ENCODE measurements around the gene PRMT3.
A peak's percentile ranks its signal among the peaks of the same experiment; 100 is the strongest.

Gene PRMT3

DNA sequence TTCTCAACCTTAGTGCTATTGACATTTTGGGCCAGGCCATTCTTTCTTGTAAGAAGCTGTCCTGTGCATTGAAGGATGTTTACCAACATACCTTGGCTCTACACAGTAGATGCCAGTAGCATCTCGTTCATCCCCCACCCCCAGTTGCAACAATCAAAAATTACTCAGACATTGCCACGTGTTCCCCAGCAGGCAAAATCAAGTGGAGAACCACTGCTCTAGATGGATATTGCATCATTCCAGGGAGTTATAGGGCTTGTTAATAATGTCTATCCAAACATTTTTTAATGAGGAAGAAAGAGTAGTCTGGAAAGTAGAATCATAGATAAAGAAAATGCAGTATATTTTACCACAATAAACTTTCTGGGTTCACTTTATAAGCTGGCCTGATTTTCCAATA is 64.1 kb downstream of the PRMT3 start:
- ChIA-PET CTCF (interaction anchor here (0.6 kb wide), 1 partner anchor 413 kb away, joined by 4 read pairs; no protein-coding TSS in a partner anchor), POLR2A (no interaction called here)
- H3K9me3 ChIP-seq (ENCODE audit: control insufficient read depth, insufficient read depth, low read depth, low read length) = no peaks in the 10 kb centered on the region
- no peaks in the 10 kb centered on the region for H3K4me1 ChIP-seq (ENCODE audit: control insufficient read depth, insufficient read depth, low read length)
- H3K4me3 ChIP-seq (ENCODE audit: low read depth, low read length) = no peak overlapping the region
- H3K36me3 ChIP-seq (ENCODE audit: control insufficient read depth in 2 of 2, insufficient read depth in 1 of 2, low read length in 2 of 2) = peaks cover 0 to 4% of the 10 kb centered on the region in 2 experiments; a peak in 1 of 3 replicates
- TF ChIP-seq ZNF571 (tag by site-specific recombination; IDR thresholded peaks at IDR 0.05) = no peak
- no peak for TF ChIP-seq ZSCAN16 (tag by site-specific recombination; IDR thresholded peaks at IDR 0.05)
- TF ChIP-seq GLIS2 (tag by site-specific recombination; IDR thresholded peaks at IDR 0.05) = no peak
- no peak for TF ChIP-seq ZBTB17 (tag by site-specific recombination; IDR thresholded peaks at IDR 0.05)
- no peak for TF ChIP-seq ZNF174 (tag by site-specific recombination; IDR thresholded peaks at IDR 0.05)
- TF ChIP-seq ZNF2 (tag by site-specific recombination; IDR thresholded peaks at IDR 0.05) = no peak
- TF ChIP-seq ZFP69B (tag by site-specific recombination; IDR thresholded peaks at IDR 0.05) = no peak
- no peak for TF ChIP-seq HOXA7 (CRISPR knock-in tag; IDR thresholded peaks at IDR 0.05; ENCODE audit: borderline replicate concordance)
- no peak overlapping the region for H3K27ac ChIP-seq (ENCODE audit: extremely low read depth, low read depth, low read length)

DNA sequence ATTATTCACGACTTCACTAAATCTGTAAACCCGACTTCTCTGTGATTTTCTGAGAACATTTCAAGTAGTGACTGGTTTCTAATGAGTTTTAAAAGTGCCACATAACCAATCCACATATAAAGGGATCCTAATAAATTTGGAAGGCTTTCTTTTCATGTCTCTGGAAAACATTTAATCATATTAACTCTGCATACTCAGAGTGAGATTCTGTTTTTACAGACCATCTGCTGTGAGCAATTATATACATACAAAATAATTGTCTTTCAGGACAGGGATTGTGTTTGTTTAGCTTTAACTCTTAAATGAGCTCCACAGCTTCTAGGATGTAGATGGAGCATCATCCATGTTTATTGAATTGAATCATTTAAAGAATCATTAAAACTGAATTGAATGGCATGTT is 65.1 kb downstream of the PRMT3 start:
- POLR2A ChIA-PET = no interaction called here
- CTCF ChIA-PET = interaction anchor here (0.9 to 1.1 kb wide), 2 partner anchors 9 to 157 kb away, joined by 3 to 9 read pairs; no protein-coding TSS in a partner anchor
- 0 out of 2 replicates have a peak, but pooled peaks have one; percentile 10 for TF ChIP-seq PRDM6 (tag by site-specific recombination; IDR thresholded peaks at IDR 0.05)
- TF ChIP-seq ZNF558 (tag by site-specific recombination; IDR thresholded peaks at IDR 0.05) = no peak
- peaks cover 0 to 4% of the 10 kb centered on the region in 2 experiments; a peak in 1 of 3 replicates for H3K36me3 ChIP-seq (ENCODE audit: control insufficient read depth in 2 of 2, insufficient read depth in 1 of 2, low read length in 2 of 2)
- H3K4me1 ChIP-seq (ENCODE audit: control insufficient read depth, insufficient read depth, low read length) = no peaks in the 10 kb centered on the region
- H3K27ac ChIP-seq (ENCODE audit: extremely low read depth, low read depth, low read length) = no peak overlapping the region
- no peaks in the 10 kb centered on the region for H3K9me3 ChIP-seq (ENCODE audit: control insufficient read depth, insufficient read depth, low read depth, low read length)
- H3K4me3 ChIP-seq (ENCODE audit: low read depth, low read length) = no peak overlapping the region

GRCh38 chr11:20453657-20454316 is 66.3 kb downstream of the PRMT3 start:
- CTCF ChIA-PET = interaction anchor here (0.6 to 0.7 kb wide), 2 partner anchors 99 to 1464 kb away, joined by 3 read pairs; no protein-coding TSS in a partner anchor
- Histone ChIP-seq H3K9me3 (ENCODE audit: control insufficient read depth, insufficient read depth, low read depth, low read length) (no peaks in the 10 kb centered on the region), H3K4me1 (ENCODE audit: control insufficient read depth, insufficient read depth, low read length) (no peaks in the 10 kb centered on the region), H3K27ac (ENCODE audit: extremely low read depth, low read depth, low read length) (no peak overlapping the region), H3K36me3 (ENCODE audit: control insufficient read depth in 2 of 2, insufficient read depth in 1 of 2, low read length in 2 of 2) (peaks cover 0 to 4% of the 10 kb centered on the region in 2 experiments; a peak in 1 of 3 replicates), H3K4me3 (ENCODE audit: low read depth, low read length) (no peak overlapping the region)
- TF ChIP-seq ZNF433 (tag by site-specific recombination; IDR thresholded peaks at IDR 0.05; ENCODE audit: low read depth) (no peak), PRDM6 (tag by site-specific recombination; IDR thresholded peaks at IDR 0.05) (0 out of 2 replicates have a peak, but pooled peaks have one; percentile 14)
- POLR2A ChIA-PET = no interaction called here

DNA sequence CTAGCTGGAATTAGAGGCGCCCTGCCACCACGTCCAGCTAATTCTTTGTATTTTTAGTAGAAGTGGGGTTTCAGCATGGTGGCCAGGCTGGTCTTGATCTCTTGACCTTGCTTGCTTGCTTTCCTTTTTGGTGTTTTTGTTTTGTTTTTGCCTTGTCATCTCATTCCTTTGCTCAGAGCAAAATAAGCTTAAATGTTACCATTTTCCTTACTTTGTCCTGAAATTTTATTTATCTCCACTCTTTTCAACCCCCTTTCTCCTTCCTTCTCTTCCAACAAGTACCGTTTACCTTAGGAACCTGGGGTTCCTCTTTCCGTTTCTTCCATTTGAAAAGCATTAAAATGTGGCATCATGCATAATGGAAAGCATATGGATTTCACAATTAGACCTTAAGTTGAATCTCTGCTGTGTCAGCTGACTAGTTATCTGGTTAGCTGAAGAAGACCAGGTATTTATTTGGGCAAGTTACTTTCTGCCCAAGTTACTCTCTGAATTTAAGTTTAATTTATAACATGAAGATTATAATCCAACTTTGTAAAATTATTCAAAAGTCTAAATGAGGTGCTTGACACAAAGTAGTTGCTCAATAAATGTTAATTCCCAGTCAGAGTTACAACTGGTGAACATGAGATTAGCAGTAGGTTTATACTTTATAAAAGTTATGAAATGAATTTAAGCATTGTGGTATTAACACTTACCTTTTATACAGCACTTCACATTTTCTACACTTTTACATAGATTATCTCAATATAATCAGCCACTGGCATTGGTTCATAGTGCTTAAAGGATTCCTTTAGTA is 69.7 kb downstream of the PRMT3 start:
- no peak overlapping the region for H3K4me3 ChIP-seq (ENCODE audit: low read depth, low read length)
- CTCF ChIA-PET = interaction anchor here (0.6 to 3.6 kb wide), 3 partner anchors 13 to 1994 kb away, joined by 3 to 10 read pairs (median 4); no protein-coding TSS in a partner anchor
- TF ChIP-seq ZNF664 (tag by site-specific recombination; IDR thresholded peaks at IDR 0.05) (peak; percentile 55; the same call in 1 of the 2 replicates), ZFP3 (tag by site-specific recombination; IDR thresholded peaks at IDR 0.05; ENCODE audit: low read depth) (no peak)
- H3K9me3 ChIP-seq (ENCODE audit: control insufficient read depth, insufficient read depth, low read depth, low read length) = no peaks in the 10 kb centered on the region
- POLR2A ChIA-PET = no interaction called here
- H3K27ac ChIP-seq (ENCODE audit: extremely low read depth, low read depth, low read length) = no peak overlapping the region
- peaks cover 0 to 4% of the 10 kb centered on the region in 2 experiments; a peak in 1 of 3 replicates for H3K36me3 ChIP-seq (ENCODE audit: control insufficient read depth in 2 of 2, insufficient read depth in 1 of 2, low read length in 2 of 2)
- no peaks in the 10 kb centered on the region for H3K4me1 ChIP-seq (ENCODE audit: control insufficient read depth, insufficient read depth, low read length)
